ENCODE measurements around the gene ADTRP.

GRCh38 chr6:11766043-11766442 lies 12.6 kb downstream of the ADTRP start:
- TF ChIP-seq POLR2AphosphoS5 (IDR thresholded peaks at IDR 0.05) (no peak), EP300 (IDR thresholded peaks at IDR 0.05) (no peak)

Measured in esophagus muscularis mucosa (tissue), 3 donors.